PFSK-1 (cell line): Measurements from ENCODE around the gene RABGAP1L.
A peak's percentile ranks its signal among the peaks of the same experiment; 100 is the strongest.

ENCODE experiments used
- FOXP2 ChIP-seq: optimal IDR thresholded peaks from 2 replicates; pipeline ENCODE3; 2011; ENCODE audit warnings: borderline replicate concordance, control low read depth, inconsistent platforms; ENCODE audit not compliant: insufficient read depth; ENCODE audit errors: extremely low read length, extremely low read depth
- POLR2AphosphoS5 ChIP-seq: IDR thresholded peaks from 2 replicates; pipeline ENCODE4 v1.6.1; 2012; ENCODE audit warnings: low read depth, mild to moderate bottlenecking, control low read depth, low read length, moderate library complexity
- REST ChIP-seq, 2 experiments: IDR thresholded peaks; 2 replicates each; pipeline versions ENCODE4 v1.6.1 to v1.8.0; 2011 to 2012; ENCODE audit warnings: low read depth in 2 of 2, low read length in 2 of 2, control low read depth in 1 of 2, inconsistent platforms in 1 of 2, mild to moderate bottlenecking in 1 of 2, moderate library complexity in 1 of 2; ENCODE audit not compliant: insufficient read depth in 1 of 2
- SIN3A ChIP-seq: IDR thresholded peaks from 2 replicates; pipeline ENCODE4 v1.6.1; 2012; ENCODE audit warnings: mild to moderate bottlenecking, low read length, moderate library complexity, borderline replicate concordance; ENCODE audit not compliant: insufficient read depth
- TAF1 ChIP-seq: IDR thresholded peaks from 2 replicates; pipeline ENCODE4 v1.6.1; 2012; ENCODE audit warnings: low read length, control low read depth, borderline replicate concordance; ENCODE audit not compliant: insufficient read depth

RABGAP1L gene

DNA sequence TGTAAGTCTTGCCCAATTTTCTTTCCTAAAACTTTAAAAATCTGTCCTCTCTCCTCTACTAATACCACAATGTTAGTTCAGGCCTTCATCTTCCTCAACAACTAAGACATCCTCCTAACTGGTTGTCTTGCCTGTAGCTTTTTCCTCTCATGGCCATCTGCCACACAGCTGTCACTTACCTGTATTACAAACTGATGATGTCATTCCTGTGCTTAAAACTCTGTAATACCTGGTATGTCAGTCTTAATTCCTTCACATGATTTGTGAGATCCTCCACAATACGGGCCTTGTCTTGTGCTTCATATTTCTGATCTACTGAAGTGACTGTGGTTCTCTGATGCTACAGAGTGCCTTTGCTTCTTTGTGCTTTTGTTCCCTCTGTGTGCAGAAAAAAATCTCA lies 854.1 kb downstream of the RABGAP1L start:
- TF ChIP-seq TAF1 (no peak), SIN3A (no peak), REST (IDR thresholded peaks at IDR 0.05; ENCODE audit: insufficient read depth in 1 of 2, low read depth in 2 of 2, low read length in 2 of 2) (no peak), POLR2AphosphoS5 (no peak; the same call in 1 of the 2 replicates), FOXP2 (no peak)

GRCh38 chr1:175015243-175015642 lies 855.9 kb downstream of the RABGAP1L start:
- no peak for TF ChIP-seq TAF1
- no peak for TF ChIP-seq SIN3A
- no peak for TF ChIP-seq FOXP2
- no peak for TF ChIP-seq POLR2AphosphoS5
- no peak for TF ChIP-seq REST (IDR thresholded peaks at IDR 0.05; ENCODE audit: insufficient read depth in 1 of 2, low read depth in 2 of 2, low read length in 2 of 2)

GRCh38 chr1:175019524-175019923 lies 860.2 kb downstream of the RABGAP1L start:
- TF ChIP-seq TAF1 (no peak), FOXP2 (no peak), SIN3A (no peak), POLR2AphosphoS5 (no peak), REST (IDR thresholded peaks at IDR 0.05; ENCODE audit: insufficient read depth in 1 of 2, low read depth in 2 of 2, low read length in 2 of 2) (no peak)

DNA sequence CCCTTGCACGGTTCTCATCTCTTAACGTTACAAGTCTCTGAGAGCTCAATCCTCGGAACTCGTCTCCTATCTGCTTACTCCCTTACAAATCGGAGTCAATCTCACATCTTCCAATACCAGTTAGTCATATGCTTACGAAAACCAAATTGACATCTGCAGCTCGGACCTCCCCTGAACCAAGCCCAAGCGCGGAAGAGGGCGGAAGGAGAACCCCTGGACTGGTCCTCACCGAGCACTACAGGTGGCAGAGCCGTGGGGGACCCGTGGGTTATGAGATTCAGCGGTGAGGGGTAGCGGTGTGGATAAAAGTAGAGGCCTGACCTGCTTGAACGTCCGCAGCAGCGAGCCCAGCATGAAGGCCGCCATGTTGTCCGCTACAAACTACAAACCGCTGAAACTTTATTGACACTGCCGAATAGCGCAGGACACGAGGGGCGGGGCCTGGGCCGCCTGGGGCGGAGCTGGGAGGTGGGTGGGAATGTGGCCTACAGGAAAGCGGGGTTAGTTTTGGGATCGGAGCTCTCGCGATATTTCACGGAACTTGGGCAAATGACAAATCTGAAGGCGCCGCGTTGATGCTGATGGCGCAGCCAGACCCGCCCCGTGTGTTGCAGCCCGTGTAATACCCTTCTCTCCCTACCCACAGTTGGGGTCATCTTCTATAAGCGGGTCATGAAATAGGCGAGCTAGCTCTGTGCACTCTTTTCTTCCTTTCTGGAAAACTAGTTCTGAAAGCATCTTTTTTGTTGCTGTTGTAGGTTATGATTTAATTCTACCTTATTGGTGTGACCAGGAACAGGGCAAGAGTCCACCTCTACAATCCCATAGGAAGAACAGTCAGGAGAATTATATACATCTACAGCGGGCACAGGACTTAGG lies 864.0 kb downstream of the RABGAP1L start, which contains the start of gene MRPS14:
Gene MRPS14 (minus strand): TSS at position 383 of the 879 bp plus-strand sequence. CDS start 17 bp downstream, at position 366.
- TF ChIP-seq POLR2AphosphoS5: peak; percentile 96
- no peak for TF ChIP-seq SIN3A
- TF ChIP-seq TAF1: peak; percentile 97
- peak; percentile 54 for TF ChIP-seq FOXP2
- TF ChIP-seq REST (IDR thresholded peaks at IDR 0.05; ENCODE audit: insufficient read depth in 1 of 2, low read depth in 2 of 2, low read length in 2 of 2): peak in 1 of 2 experiments; percentile 21; a peak in 1 of 4 replicates
